Epithelial cell of esophagus (primary cell): ENCODE measurements around the gene TSC22D1.
"Not testable (repeated sequence)": the region's sequence is repeated elsewhere in the genome, so short reads cannot be mapped to it uniquely, and the experiment has no call there.

Experiments
- DNase-seq: peaks from one replicate; pipeline ENCODE4 v3.0.0; 2010; ENCODE audit warnings: low read depth
- H3K4me3 ChIP-seq: 2 replicates; pipeline ENCODE4 v1.5.1; 2011; ENCODE audit warnings: mild to moderate bottlenecking, low read length, control low read depth
- CTCF ChIP-seq: IDR thresholded peaks from 2 replicates; pipeline ENCODE4 v1.5.1; 2011; ENCODE audit warnings: low read depth, mild to moderate bottlenecking, low read length, control low read depth, inconsistent platforms; ENCODE audit not compliant: insufficient read depth; ENCODE audit errors: missing control alignments

TSC22D1 gene

GRCh38 chr13:44609137-44609536 is 33.0 kb upstream of the TSC22D1 start:
- no peak for TF ChIP-seq CTCF
- DNase-seq: no peak
- H3K4me3 ChIP-seq: no peak overlapping the region

- no peak for DNase-seq
- TF ChIP-seq CTCF: no peak
- H3K4me3 ChIP-seq: no peak overlapping the region
Measured at GRCh38 chr13:44605721-44606120, 29.6 kb upstream of the TSC22D1 start.

- TF ChIP-seq CTCF: no peak
- no peak for DNase-seq
- no peak overlapping the region for H3K4me3 ChIP-seq
Measured at GRCh38 chr13:44605275-44605674, 29.1 kb upstream of the TSC22D1 start.

- TF ChIP-seq CTCF: no peak
- DNase-seq: no peak
- no peak overlapping the region for H3K4me3 ChIP-seq
Measured at GRCh38 chr13:44601586-44601985, 25.5 kb upstream of the TSC22D1 start.

GRCh38 chr13:44593861-44594592 is 17.9 kb upstream of the TSC22D1 start:
- not testable (repeated sequence) for H3K4me3 ChIP-seq

GRCh38 chr13:44592216-44592847 is 16.2 kb upstream of the TSC22D1 start:
- no peak for DNase-seq
- H3K4me3 ChIP-seq: no peak overlapping the region
- no peak for TF ChIP-seq CTCF

More at GRCh38 chr13:44593861-44594592, 17.9 kb upstream of the TSC22D1 start:
- DNase-seq: not testable (repeated sequence)

GRCh38 chr13:44591316-44591715 is 15.2 kb upstream of the TSC22D1 start:
- H3K4me3 ChIP-seq: no peak overlapping the region
- DNase-seq: no peak
- no peak for TF ChIP-seq CTCF
